ENCODE data around the gene R3HDM2.

R3HDM2 gene

DNA sequence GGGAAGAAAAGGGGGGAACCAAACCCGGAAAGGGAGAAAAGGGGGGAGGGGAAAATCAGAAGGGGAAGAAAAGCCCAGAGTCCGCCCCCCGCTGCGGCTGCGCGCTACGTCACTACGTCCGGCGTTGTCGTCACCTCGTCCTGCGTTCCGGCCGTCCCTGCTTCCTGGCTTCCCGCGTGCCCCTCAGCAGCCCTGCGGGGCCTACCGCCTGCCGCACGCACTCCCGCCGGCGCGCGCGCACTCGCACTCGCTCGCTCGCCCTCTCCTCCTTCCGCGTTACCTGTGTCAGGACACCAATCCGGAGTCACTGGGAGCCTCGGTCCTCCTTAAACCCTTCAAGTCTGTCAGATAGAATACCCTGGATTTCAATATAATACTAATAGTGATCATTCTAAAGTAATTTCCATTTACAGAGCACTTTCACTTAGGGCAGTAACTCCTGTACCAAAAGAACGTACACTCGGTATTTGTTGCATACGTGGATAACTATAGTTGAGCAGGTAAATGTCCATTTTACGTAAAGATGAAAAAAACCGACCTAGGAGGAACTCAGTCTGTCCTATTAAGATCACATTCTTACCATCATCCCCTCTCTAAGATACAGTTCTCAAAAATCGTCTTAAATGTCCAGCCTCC is at the start of gene R3HDM2:
TSS of gene R3HDM2 (minus strand) at position 113 of the 636 bp plus-strand sequence. CDS start 120,615 bp downstream, outside the sequence.
- peak; percentile 92 to 93 for DNase-seq (ENCODE audit: low read depth in 2 of 2)

DNA sequence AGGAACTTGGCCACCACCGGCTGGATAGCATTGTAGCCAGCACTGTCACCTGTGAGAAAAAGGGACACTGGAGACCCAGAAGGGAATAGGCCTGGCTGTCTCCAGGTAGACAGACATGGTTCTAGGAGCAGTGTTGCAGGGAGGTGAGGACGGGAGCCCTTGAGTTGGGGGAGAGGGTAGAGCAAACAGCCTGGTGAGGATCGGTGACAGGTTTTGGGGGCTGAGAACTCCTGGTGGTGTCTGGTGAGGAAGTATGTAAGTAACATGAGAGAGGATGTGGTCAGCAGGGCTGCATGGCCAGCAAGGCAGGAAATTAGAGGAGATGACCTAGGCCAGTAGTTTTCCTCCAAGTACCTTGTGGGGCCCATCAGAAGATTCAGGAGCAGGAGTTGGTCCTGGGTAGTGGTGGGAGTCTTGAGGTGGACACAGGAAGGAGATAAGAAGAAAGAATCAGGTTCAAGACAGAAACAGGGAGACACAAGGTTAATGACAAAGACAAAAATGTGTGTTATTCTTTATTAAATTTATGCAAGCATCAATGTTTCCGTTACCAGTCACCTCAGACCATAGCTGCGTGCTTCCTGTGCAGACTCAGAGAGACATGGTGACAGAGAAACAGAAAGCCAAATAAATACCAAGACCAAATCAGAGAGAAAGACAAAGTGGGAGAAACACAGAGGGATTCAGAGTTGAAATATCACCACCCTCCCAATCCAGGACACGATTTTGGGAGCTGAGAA is 48.7 kb upstream of the R3HDM2 start, which contains the start of gene ARHGAP9:
TSS of gene ARHGAP9 (minus strand) at position 491 of the 740 bp plus-strand sequence. CDS start at position 31, 460 bp downstream.
- peak in 1 of 2 donors; percentile 48 for DNase-seq (ENCODE audit: low read depth in 2 of 2)

DNA sequence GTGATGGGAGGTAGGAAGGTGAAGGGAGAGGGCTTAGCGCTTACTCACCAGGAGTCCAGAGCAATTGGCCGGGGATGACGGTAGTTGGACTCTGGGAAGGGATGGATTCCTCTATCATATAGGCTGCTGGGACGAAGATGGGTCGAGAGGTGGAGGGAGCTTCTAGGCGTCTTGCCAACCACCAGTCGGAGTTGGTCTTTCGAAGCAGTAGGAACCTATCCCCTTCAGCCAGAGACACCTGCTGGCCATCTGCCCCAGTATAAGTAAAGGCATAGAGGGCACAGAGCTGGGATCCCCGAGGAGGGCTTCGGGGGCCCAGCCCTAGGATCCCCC is 48.2 kb upstream of the R3HDM2 start:
- DNase-seq (ENCODE audit: low read depth in 2 of 2): no peak

DNA sequence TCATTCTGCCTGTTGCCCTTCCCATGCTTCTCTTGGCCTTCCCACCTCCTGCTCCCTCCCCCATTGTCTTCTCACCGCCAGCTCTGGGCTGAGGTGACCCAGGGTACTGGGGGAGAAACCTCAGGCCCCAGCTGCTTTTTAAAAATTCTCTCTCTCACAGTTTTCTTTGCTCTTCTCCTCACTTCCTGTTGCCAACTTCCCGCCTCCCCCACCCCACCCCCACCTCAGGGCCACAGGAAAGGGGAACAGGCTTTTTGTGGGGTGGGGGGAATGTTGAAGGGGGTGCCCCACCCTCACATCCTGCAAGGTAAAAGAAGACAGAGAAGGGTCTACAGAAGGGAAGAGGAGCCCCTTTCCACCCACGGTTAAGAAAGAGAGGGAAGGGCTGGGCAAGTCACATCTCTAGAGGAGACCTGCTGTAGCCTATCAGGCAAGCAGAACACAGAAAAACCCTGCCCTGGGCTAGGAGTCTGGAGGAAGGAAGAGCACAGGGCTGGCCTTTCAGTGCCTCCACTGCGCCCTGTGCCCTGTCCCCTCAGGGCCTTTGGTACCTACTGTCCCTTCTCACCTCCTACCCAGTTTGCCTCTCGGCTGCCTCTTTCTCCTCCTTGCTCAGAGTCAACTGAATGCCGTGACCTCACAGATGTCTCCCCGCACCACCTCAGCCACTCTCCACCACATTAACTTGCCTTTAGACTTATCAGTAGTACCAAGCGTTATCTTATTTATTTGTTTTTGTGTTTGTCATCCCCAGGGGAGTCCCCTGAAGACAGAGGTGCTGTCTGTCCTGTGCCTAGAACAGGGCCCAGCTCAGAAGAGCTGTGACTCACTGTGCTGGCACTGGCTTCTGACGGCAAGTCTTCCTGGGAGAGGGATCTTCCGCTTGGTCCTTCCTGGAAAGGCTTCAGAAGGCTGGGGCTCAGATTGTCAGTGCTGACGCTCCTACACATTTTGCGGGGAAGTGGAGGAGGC is 47.2 kb upstream of the R3HDM2 start:
- DNase-seq (ENCODE audit: low read depth in 2 of 2): peak in 1 of 2 donors; percentile 27

DNA sequence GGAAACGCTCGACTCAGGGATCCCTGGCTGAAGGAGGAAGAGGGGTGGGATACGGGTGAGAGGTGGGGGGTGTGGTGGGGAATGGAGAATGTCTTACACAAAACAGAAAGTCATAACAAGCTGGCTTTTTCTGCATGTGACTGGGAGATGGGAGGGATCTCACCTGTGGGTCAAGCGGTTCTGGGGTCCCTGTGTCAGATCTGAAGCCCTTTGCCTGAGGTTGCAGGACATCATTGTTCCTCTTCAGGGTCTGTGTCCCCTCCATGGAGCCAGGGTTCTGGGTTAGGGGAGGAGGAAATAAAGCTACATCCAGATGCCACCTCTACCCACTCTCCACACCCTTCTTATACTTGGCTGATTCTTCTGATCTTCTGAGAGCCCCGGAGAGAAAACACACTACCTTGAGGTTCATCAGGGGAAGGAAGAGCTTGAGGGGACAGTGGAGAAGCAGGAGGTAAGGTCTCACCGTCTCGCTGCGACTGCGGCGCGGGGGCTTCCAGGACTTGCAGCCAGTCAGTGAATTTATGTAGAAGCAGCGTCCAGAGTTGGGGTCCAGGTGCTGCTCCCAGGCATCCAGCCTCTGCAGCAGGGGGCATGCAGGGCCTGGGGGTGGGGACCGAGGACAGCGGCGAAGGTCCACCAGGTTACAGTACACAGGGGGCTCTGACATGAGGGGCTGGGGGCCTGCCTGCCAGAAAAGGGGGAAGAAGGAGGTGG is 46.3 kb upstream of the R3HDM2 start:
- no peak for DNase-seq (ENCODE audit: low read depth in 2 of 2)

DNA sequence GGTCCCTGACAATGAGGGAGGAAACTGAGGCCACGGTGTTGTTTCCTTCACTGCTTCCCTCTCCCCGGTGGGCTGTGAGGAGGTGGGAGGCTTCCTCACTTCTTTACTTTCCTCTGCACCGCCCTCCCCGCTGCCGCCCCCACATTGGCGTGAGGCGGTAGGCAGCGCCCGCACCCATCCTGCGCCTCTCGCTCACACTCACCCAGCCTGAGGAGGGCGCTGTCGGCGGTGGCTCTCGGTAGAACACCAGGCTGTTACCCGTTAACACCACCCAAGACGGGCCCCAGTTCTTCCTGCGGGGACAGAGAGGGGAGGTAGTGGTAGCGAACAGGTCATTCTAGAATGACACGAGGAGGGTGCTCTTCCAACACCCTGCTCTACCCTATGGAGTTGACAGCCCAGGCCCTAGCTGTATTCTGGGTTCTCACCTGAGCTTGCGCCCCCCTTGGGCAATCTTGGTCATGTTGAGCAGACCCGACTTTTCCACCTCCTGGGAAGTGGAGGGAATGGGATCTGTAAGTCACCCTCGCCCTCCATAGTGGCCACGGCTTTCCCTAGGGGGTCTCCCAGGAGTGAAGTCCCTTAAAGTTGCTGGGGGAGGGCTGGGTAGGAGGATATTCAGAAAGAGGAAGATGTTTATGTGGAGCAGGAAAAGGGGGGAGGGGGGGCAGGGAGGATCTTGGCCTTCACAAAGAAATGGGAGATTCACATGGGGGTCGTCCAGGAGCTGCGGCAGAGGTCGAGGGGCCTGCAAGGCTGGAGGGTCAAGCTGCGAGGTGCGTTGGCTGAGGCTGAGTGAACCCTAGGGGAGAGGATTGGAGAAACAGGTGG is 45.5 kb upstream of the R3HDM2 start:
- DNase-seq (ENCODE audit: low read depth in 2 of 2): no peak

DNA sequence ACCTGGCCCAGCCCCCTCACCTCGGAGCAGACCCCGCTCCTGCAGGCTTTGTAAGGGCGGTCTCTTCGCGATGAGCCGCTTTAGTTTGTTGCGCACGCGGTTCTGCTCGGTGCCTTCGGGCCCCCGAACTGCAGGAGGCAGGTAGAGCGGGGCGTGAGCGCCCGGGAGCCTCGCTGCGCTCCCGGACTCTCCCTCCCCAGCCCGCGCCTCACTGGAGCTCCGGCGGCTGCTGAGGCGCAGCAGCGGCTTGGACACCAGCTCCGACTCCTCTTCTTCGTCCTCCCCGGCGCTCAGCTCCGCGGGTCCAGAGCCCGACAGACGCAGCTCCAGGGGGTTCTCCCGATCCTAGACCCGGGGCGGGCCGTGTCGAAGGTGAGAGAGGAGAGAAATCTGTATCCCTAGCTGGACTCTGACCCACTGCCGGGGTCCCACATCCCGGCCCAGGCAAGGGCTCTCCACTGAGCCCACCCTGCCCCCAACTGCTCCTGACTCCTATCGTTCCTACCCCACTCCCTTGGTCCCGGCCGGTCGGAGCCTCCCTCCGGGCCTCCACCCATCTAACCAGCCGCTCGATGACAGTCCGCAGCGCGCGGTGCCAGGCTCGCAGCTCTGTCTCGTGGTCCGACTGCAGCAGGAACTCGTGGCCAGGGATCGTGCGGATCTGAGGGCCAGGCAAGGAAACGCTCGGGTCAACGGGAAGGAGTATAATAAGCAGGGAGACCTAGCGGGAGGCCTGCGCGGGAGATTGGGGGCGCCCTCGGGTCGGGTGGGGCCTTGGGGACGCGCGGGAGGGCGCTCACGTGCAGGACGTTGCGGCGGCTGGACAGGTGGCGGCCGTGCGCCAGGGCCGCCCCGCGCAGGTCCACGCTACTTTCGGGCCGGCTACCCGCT is 44.7 kb upstream of the R3HDM2 start:
- DNase-seq (ENCODE audit: low read depth in 2 of 2): no peak

DNA sequence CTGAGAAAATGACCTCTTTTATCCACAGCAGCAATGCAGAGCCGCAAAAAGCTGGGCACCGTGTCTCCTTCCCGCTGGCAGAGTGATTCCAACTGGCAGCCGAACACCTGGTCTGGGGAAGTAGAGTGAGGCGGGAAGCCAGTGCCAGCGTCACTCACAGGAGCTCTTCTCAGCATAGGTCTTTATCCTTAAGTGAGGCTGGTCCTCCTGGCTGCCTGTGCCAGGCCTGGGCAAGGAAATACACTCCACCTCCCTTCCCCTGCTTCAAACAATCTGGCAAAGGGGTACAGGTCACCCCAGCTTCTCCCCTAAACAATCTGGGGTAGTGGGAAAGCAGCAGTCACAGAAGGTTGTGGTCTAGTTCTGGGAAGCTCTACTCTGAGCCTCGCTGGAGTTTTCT is 44.0 kb upstream of the R3HDM2 start:
- no peak for DNase-seq (ENCODE audit: low read depth in 2 of 2)

DNA sequence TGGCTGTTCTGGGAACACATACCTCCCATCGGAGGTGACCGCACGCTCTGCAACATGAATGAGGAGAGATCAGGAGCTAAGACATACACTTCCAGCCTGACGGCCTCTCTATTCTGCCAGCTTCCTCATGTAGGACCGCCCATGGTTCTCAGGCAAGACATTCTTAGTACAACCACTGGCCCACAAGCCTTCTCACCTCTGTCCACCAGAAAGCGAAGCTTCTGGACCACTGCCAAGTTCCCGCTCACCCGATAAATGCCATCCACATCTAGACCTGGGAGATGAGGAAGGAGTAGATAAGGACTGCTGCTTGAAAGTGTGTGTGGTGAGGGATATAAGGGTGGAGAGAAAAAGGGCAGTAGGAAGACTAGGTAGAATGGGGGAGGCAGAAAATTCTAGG is 43.6 kb upstream of the R3HDM2 start:
- DNase-seq (ENCODE audit: low read depth in 2 of 2): no peak

DNA sequence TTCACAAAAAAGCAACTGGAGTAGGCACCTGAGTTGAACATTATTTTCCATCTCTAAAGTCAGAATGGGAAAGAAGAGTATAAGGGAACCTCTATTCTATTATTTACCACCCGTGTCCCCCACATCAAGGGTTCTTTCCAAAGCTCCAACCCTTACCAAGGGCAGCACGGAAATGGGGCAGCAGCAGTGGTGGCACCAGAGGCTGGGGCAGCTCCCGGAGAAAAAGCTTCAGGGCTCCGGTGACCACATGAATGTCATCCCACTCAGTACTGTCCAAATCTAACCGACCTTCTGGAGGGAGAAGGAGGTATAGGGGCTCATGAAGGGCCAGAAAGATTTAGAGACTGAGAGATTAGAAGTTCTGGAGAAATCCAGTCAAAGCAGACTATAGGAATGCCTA is 43.0 kb upstream of the R3HDM2 start:
- DNase-seq (ENCODE audit: low read depth in 2 of 2): no peak

DNA sequence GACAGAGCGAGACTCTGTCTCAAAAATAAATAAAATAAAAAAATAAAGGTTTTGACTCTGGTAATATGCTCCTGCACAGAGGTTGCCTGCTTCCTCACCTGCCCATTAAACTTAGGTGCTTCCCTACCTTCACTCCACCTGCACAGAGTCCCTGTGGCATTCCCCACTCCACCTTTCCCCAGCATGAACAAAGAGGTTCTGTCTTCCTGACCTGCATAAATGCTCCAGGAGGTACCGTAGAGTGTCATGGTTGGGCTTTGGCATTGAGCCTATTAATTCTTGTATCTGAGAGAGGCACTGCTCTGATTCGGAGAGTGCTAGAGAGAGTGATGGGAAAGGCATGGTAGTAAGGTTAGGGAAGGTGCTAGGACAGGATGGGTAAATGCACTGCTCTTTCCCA is 42.5 kb upstream of the R3HDM2 start:
- DNase-seq (ENCODE audit: low read depth in 2 of 2): no peak

DNA sequence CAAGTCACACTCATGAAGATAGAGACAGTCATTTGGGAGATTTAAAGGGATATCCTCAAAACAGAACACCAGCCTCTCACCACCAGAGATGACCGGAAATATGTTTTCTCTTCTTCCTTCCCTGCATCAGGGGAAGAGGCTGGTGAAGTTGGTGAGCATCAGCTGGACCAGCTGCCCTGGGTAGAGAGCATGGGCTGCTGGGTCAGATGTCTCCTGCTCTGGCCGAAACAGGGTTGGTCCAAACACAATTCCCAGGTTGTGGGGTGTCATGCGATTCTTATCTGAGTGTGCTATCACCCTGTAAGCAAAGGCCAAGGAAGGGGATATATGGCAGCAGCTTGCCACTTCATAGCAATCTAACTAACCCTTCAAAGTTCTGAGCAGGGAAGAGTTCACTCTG is 41.5 kb upstream of the R3HDM2 start:
- DNase-seq (ENCODE audit: low read depth in 2 of 2): no peak

DNA sequence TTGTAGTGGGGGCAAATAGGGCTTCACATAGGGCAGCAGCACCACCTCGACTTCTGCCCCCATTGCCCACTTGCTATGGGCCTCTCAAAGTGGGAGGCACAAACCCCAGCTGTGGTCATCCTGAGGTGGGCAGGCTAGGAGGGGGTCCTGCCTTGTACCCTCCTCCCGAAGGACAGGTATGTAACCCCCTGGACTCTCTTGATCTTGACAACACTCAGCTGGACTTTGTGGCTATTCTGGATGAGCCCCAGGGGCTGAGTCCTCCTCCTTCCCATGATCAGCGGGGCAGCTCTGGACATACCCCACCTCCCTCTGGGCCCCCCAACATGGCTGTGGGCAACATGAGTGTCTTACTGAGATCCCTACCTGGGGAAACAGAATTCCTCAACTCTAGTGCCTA is 40.8 kb upstream of the R3HDM2 start:
- DNase-seq (ENCODE audit: low read depth in 2 of 2): no peak

DNA sequence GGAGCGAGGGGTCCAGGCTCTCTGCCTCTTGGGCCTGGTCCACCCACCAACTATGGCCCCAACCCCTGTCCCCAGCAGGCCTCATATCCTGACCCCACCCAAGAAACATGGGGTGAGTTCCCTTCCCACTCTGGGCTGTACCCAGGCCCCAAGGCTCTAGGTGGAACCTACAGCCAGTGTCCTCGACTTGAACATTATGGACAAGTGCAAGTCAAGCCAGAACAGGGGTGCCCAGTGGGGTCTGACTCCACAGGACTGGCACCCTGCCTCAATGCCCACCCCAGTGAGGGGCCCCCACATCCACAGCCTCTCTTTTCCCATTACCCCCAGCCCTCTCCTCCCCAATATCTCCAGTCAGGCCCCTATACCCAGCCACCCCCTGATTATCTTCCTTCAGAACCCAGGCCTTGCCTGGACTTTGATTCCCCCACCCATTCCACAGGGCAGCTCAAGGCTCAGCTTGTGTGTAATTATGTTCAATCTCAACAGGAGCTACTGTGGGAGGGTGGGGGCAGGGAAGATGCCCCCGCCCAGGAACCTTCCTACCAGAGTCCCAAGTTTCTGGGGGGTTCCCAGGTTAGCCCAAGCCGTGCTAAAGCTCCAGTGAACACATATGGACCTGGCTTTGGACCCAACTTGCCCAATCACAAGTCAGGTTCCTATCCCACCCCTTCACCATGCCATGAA is 40.3 kb upstream of the R3HDM2 start:
- no peak for DNase-seq (ENCODE audit: low read depth in 2 of 2)

DNA sequence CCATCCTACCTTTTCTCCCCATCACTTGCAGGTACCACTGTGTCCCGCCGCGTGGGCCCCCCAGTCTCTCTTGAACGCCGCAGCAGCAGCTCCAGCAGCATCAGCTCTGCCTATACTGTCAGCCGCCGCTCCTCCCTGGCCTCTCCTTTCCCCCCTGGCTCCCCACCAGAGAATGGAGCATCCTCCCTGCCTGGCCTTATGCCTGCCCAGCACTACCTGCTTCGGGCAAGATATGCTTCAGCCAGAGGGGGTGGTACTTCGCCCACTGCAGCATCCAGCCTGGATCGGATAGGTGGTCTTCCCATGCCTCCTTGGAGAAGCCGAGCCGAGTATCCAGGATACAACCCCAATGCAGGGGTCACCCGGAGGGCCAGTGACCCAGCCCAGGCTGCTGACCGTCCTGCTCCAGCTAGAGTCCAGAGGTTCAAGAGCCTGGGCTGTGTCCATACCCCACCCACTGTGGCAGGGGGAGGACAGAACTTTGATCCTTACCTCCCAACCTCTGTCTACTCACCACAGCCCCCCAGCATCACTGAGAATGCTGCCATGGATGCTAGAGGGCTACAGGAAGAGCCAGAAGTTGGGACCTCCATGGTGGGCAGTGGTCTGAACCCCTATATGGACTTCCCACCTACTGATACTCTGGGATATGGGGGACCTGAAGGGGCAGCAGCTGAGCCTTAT is 39.6 kb upstream of the R3HDM2 start:
- no peak for DNase-seq (ENCODE audit: low read depth in 2 of 2)

DNA sequence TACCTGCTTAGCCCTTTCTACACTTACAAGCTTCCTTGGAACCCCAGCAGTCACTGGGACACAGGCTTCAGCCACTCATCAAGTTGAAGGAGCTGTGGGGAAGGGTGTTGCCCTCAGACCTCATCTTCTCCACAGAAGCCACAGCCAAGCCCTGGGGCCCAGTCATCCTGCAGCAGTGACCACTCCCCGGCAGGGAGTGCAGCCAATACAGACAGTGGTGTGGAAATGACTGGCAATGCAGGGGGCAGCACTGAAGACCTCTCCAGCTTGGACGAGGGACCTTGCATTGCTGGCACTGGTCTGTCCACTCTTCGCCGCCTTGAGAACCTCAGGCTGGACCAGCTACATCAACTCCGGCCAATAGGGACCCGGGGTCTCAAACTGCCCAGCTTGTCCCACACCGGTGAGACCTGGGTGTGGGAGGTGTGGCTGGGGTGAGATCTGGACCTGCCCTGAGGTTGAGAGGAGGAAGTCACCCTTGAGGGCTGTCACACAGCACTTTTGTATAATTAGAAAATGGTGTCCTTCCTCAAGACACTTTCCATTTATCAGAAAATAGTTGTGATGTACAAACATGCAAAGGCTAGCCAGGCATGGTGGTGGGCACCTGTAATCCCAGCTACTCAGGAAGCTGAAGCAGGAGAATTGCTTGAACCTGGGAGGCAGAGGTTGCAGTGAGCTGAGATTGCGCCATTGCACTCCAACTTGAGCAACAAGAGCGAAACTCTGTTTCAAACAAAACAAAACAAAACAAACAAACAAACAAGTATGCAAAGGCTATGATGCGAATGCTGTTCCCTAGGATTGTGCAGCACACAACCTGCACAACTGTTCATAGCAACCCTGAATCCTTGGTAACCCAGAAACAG is 38.7 kb upstream of the R3HDM2 start:
- DNase-seq (ENCODE audit: low read depth in 2 of 2): no peak

DNA sequence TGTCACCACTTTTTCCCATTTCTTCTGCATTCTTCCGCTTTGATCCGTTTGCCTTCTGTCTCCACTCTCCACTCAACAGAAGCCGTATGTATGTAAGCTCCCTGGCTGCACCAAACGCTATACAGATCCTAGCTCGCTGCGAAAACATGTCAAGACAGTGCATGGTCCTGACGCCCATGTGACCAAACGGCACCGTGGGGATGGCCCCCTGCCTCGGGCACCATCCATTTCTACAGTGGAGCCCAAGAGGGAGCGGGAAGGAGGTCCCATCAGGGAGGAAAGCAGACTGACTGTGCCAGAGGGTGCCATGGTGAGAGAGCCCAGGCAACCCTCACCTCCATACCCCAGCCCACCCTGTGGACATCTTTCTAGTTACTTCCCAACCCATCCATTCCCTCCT is 37.1 kb upstream of the R3HDM2 start:
- no peak for DNase-seq (ENCODE audit: low read depth in 2 of 2)

Measured in activated CD8-positive, alpha-beta memory T cell treated with anti-CD3 and anti-CD28 coated beads for 4 hours (primary cell).